ENCODE measurements around the gene TM9SF1.

- no peak for TF ChIP-seq CTCF (IDR thresholded peaks at IDR 0.05)
- no peak for TF ChIP-seq EZH2 (IDR thresholded peaks at IDR 0.05; ENCODE audit: borderline replicate concordance, insufficient read depth, low read depth, low read length, poor library complexity, severe bottlenecking)
Measured at GRCh38 chr14:24177041-24177825, 18.0 kb downstream of the TM9SF1 start.
